HG03469 (cell line): ENCODE results near the gene MAP2K5.
"Not testable (repeated sequence)": the region's sequence is repeated elsewhere in the genome, so short reads cannot be mapped to it uniquely, and the experiment has no call there.

Experiments used
- ATAC-seq: cut with Tn5 transposase; IDR thresholded peaks from one replicate; pipeline ENCODE4 v1.9.1; 2021; ENCODE audit warnings: mild to moderate bottlenecking, moderate library complexity, moderate number of reproducible peaks; ENCODE audit not compliant: unreplicated experiment

Gene MAP2K5

GRCh38 chr15:67646847-67647246, 104.3 kb downstream of the MAP2K5 start:
- ATAC-seq = no peak

- ATAC-seq = no peak
Observed at GRCh38 chr15:67652586-67652985, 110.1 kb downstream of the MAP2K5 start.

GRCh38 chr15:67660446-67660845, 117.9 kb downstream of the MAP2K5 start:
- no peak for ATAC-seq

GRCh38 chr15:67660874-67661606, 118.5 kb downstream of the MAP2K5 start:
- ATAC-seq = no peak

- ATAC-seq = no peak
Observed at GRCh38 chr15:67670647-67671305, 128.3 kb downstream of the MAP2K5 start.

- not testable (repeated sequence) for ATAC-seq
Observed at GRCh38 chr15:67672834-67673233, 130.3 kb downstream of the MAP2K5 start.

GRCh38 chr15:67674983-67675382, 132.5 kb downstream of the MAP2K5 start:
- no peak for ATAC-seq

- ATAC-seq = no peak
Observed at GRCh38 chr15:67678089-67678488, 135.6 kb downstream of the MAP2K5 start.

GRCh38 chr15:67678993-67679392, 136.5 kb downstream of the MAP2K5 start:
- no peak for ATAC-seq

GRCh38 chr15:67680641-67681040, 138.1 kb downstream of the MAP2K5 start:
- no peak for ATAC-seq

GRCh38 chr15:67685008-67685599, 142.6 kb downstream of the MAP2K5 start:
- ATAC-seq = no peak

GRCh38 chr15:67685716-67686115, 143.2 kb downstream of the MAP2K5 start:
- no peak for ATAC-seq

GRCh38 chr15:67690936-67691335, 148.4 kb downstream of the MAP2K5 start:
- no peak for ATAC-seq

- ATAC-seq = no peak
Observed at GRCh38 chr15:67691450-67691849, 148.9 kb downstream of the MAP2K5 start.

GRCh38 chr15:67692573-67692972, 150.1 kb downstream of the MAP2K5 start:
- no peak for ATAC-seq

GRCh38 chr15:67696087-67696486, 153.6 kb downstream of the MAP2K5 start:
- ATAC-seq = no peak

- ATAC-seq = no peak
Observed at GRCh38 chr15:67700023-67700422, 157.5 kb downstream of the MAP2K5 start.

- ATAC-seq = no peak
Observed at GRCh38 chr15:67701669-67702068, 159.2 kb downstream of the MAP2K5 start.

- ATAC-seq = no peak
Observed at GRCh38 chr15:67707520-67708283, 165.2 kb downstream of the MAP2K5 start.

- no peak for ATAC-seq
Observed at GRCh38 chr15:67708500-67708899, 166.0 kb downstream of the MAP2K5 start.

- ATAC-seq = no peak
Observed at GRCh38 chr15:67715170-67715569, 172.7 kb downstream of the MAP2K5 start.
